Osteocyte (in vitro differentiated cells): ENCODE results near the gene C1orf105. TPM values are rescaled to one million over a fixed set of nuclear protein-coding genes. Genes with fewer than 3 reads are reported as not detected.

ENCODE experiments used
- DNase-seq: peaks from one replicate; pipeline ENCODE4 v3.0.0; 2021; ENCODE audit warnings: mixed read lengths; ENCODE audit not compliant: unreplicated experiment; ENCODE audit errors: extremely low spot score
- H3K27ac Mint-ChIP-seq: one replicate; pipeline ENCODE4 v1.8.0; 2021; ENCODE audit warnings: mild to moderate bottlenecking, mixed read lengths; ENCODE audit not compliant: unreplicated experiment
- H3K27me3 Mint-ChIP-seq: one replicate; pipeline ENCODE4 v1.8.0; 2021; ENCODE audit warnings: mixed read lengths; ENCODE audit not compliant: unreplicated experiment
- H3K36me3 Mint-ChIP-seq: one replicate; pipeline ENCODE4 v1.8.0; 2021; ENCODE audit warnings: mixed read lengths; ENCODE audit not compliant: unreplicated experiment
- H3K4me1 Mint-ChIP-seq: one replicate; pipeline ENCODE4 v1.8.0; 2021; ENCODE audit warnings: mixed read lengths; ENCODE audit not compliant: unreplicated experiment
- H3K4me3 Mint-ChIP-seq: one replicate; pipeline ENCODE4 v1.8.0; 2021; ENCODE audit warnings: mild to moderate bottlenecking, moderate library complexity, mixed read lengths; ENCODE audit not compliant: unreplicated experiment
- H3K9me3 Mint-ChIP-seq: one replicate; pipeline ENCODE4 v1.8.0; 2021; ENCODE audit warnings: mixed read lengths; ENCODE audit not compliant: unreplicated experiment
- total RNA-seq: library from RNA; stranded (reverse); gene quantifications from 2 replicates; pipeline ENCODE4 v1.2.1, GENCODE V29; 2021
- TF ChIP-seq, protein P1 (sequence below): fragments of 200-600 bp; sonication (generic); IDR thresholded peaks from 2 replicates; pipeline ENCODE4 v1.5.0; 2021; ENCODE audit warnings: antibody characterized with exemption, mild to moderate bottlenecking, moderate library complexity

The C1orf105 gene
- total RNA-seq, 1 donor from 2014 or later = not detected

DNA sequence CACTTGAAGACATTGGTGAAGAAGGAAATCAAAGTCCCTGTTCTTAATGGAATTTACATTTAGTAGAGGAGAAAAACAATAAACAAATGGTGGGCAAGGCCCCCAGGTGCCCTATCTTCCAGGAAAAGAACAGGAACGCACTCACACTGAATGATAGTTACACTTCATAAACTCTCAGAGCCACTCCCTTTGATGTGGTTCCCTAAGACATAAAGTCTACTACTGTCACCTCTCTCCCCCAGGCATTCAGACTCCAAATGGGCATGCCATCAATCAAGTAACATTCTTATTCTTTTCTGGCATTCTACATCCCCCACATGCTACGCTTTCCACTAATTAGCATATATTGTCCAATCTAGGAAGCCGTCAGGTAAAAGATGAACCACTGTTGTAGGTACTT, 59.9 kb downstream of the C1orf105 start:
- Mint-ChIP-seq H3K36me3 (no peaks in the 10 kb centered on the region), H3K27ac (no peak overlapping the region), H3K4me3 (no peak overlapping the region), H3K4me1 (no peaks in the 10 kb centered on the region), H3K9me3 (no peaks in the 10 kb centered on the region), H3K27me3 (peaks cover 34% of the 10 kb centered on the region)
- TF ChIP-seq, protein P1, sequence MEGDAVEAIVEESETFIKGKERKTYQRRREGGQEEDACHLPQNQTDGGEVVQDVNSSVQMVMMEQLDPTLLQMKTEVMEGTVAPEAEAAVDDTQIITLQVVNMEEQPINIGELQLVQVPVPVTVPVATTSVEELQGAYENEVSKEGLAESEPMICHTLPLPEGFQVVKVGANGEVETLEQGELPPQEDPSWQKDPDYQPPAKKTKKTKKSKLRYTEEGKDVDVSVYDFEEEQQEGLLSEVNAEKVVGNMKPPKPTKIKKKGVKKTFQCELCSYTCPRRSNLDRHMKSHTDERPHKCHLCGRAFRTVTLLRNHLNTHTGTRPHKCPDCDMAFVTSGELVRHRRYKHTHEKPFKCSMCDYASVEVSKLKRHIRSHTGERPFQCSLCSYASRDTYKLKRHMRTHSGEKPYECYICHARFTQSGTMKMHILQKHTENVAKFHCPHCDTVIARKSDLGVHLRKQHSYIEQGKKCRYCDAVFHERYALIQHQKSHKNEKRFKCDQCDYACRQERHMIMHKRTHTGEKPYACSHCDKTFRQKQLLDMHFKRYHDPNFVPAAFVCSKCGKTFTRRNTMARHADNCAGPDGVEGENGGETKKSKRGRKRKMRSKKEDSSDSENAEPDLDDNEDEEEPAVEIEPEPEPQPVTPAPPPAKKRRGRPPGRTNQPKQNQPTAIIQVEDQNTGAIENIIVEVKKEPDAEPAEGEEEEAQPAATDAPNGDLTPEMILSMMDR = no peak
- no peak for DNase-seq

DNA sequence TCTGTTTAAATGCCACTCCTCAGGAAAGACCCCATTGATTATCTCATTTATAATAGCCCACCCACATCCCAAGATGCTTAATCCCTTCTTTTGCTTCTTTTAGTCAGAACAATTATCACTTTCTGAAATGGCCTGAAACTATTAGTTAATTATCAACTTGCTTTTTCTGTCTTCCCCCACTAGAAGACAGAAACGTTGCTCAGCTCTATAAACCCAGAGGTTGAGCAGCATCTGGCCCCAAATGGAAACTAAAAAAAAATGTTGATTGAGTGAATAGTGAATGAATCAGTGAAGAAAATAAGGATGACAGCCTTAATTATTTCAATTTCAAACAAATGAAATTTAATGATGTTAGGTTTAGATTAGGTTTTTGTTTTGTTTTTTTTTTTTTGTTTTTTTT, 61.6 kb downstream of the C1orf105 start:
- DNase-seq = no peak
- no peaks in the 10 kb centered on the region for H3K9me3 Mint-ChIP-seq
- no peak overlapping the region for H3K4me3 Mint-ChIP-seq
- peaks cover 43% of the 10 kb centered on the region for H3K27me3 Mint-ChIP-seq
- TF ChIP-seq, protein P1 = no peak
- no peaks in the 10 kb centered on the region for H3K4me1 Mint-ChIP-seq
- H3K27ac Mint-ChIP-seq = no peak overlapping the region
- no peaks in the 10 kb centered on the region for H3K36me3 Mint-ChIP-seq

DNA sequence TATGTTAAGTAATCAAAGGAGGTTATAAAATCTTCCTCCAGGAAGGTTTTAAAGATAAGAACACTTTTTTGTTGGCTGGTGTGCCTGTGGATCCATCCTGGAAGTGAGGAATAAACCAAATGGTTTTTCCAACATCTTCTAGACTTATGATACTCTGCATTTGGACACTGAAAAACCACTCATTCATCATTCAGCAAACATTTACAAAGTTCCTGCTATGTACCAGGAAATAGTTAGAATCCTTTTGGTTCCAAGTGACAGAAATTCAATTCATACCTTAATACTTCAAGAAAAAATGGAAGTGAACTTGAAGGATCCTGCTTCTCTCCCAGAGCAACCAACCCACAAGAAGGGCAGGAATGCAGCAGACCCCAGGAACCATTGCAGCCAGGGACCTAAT, 63.0 kb downstream of the C1orf105 start:
- Mint-ChIP-seq H3K36me3 (no peaks in the 10 kb centered on the region), H3K4me3 (no peak overlapping the region), H3K27me3 (peaks cover 52% of the 10 kb centered on the region), H3K4me1 (no peaks in the 10 kb centered on the region), H3K27ac (no peak overlapping the region), H3K9me3 (no peaks in the 10 kb centered on the region)
- TF ChIP-seq, protein P1 = no peak
- no peak for DNase-seq

DNA sequence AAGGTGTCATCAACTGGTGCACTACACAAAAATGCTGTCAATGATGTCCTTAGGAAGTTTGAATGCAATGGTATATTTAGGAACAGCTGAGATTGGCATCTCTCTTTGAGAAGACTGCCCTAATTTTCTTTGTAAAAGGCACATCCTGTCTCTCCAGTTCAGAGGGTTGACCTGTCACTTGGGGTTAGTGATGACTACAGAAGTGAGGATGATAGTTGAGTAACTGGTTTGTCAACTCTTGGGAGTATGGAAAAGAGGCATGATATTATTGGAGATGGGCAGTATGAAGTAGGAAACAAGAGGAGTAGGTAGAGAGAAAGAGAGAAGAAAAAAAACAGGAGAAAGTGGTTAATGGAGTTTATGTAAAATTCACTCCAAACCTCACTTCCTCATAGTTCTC, 63.8 kb downstream of the C1orf105 start:
- no peak for DNase-seq
- H3K27me3 Mint-ChIP-seq = peaks cover 59% of the 10 kb centered on the region
- TF ChIP-seq, protein P1 = no peak
- no peaks in the 10 kb centered on the region for H3K4me1 Mint-ChIP-seq
- H3K36me3 Mint-ChIP-seq = peaks cover 2% of the 10 kb centered on the region
- no peak overlapping the region for H3K27ac Mint-ChIP-seq
- no peaks in the 10 kb centered on the region for H3K9me3 Mint-ChIP-seq
- no peak overlapping the region for H3K4me3 Mint-ChIP-seq

DNA sequence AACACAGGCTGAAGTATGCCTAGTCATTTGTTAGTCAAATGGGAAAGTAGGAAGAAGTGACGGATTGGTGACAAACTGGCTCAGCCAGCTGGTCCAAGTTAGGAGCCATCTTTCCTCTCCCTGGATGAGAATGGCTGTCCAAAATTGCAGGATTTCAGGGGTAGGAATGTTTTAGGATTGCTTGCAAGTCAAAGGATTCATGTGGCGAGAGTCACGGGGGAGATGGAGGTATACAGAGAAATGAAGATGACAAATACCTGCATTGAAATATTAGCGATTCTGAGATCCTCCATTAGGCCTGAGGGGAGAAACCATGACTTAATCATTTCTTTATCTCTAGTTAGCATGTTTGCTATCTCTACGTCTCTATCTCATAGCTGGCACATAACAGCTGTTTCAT, 65.1 kb downstream of the C1orf105 start:
- Mint-ChIP-seq H3K27ac (no peak overlapping the region), H3K36me3 (peaks cover 2% of the 10 kb centered on the region), H3K27me3 (peaks cover 54% of the 10 kb centered on the region), H3K4me3 (no peak overlapping the region), H3K9me3 (no peaks in the 10 kb centered on the region), H3K4me1 (no peaks in the 10 kb centered on the region)
- TF ChIP-seq, protein P1 = no peak
- DNase-seq = no peak
